ENCODE results near the gene LRRC57.

LRRC57 gene

GRCh38 chr15:42591238-42591934 is 42.8 kb upstream of the LRRC57 start:
- Histone ChIP-seq H3K4me1 (ENCODE audit: control insufficient read depth in 1 of 2, insufficient read depth in 1 of 2, low read depth in 1 of 2, low read length in 1 of 2) (no peaks in the 10 kb centered on the region), H3K27ac (no peak overlapping the region), H3K36me3 (no peaks in the 10 kb centered on the region), H3K27me3 (no peaks in the 10 kb centered on the region), H3K9me3 (no peaks in the 10 kb centered on the region), H3K4me3 (ENCODE audit: low read depth in 1 of 2, low read length in 1 of 2) (no peak overlapping the region)
- no peak for TF ChIP-seq CTCF (IDR thresholded peaks at IDR 0.05)

DNA sequence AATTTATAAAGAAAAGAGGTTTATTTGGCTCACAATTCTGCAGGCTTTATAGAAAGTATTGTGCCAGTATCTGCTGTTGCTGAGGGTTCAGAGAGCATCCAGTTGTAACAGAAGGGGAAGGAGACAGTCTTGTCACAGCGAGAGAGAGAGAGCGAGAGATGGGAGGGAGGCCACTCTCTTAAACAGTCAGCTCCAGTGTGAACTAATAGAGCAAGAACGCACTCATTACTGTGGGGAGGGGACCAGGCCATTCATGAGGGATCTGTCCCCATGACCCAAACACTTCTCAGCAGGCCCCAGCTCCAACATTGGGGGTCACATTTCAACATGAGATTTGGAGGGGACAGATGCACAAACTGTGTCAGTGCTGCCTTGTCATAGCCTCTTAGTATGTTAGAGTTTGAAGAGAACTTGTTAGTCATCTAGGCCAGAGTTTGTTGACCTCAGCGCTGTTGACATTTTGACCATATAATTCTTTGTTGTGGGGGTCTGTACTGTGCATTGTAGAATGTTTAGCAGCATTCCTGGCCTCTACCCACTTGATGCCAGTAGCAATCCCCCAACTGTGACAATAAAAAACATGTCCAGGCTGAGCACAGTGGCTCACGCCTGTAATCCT is 42.1 kb upstream of the LRRC57 start:
- H3K4me3 ChIP-seq (ENCODE audit: low read depth in 1 of 2, low read length in 1 of 2): no peak overlapping the region
- no peaks in the 10 kb centered on the region for H3K36me3 ChIP-seq
- H3K4me1 ChIP-seq (ENCODE audit: control insufficient read depth in 1 of 2, insufficient read depth in 1 of 2, low read depth in 1 of 2, low read length in 1 of 2): no peaks in the 10 kb centered on the region
- H3K9me3 ChIP-seq: no peaks in the 10 kb centered on the region
- no peak for TF ChIP-seq CTCF (IDR thresholded peaks at IDR 0.05)
- no peak overlapping the region for H3K27ac ChIP-seq
- H3K27me3 ChIP-seq: peaks cover 6% of the 10 kb centered on the region

GRCh38 chr15:42584031-42584765 is 35.6 kb upstream of the LRRC57 start:
- H3K4me1 ChIP-seq (ENCODE audit: control insufficient read depth in 1 of 2, insufficient read depth in 1 of 2, low read depth in 1 of 2, low read length in 1 of 2): peaks cover 4 to 11% of the 10 kb centered on the region in 2 experiments
- no peak overlapping the region for H3K27ac ChIP-seq

GRCh38 chr15:42582569-42583375 is 34.2 kb upstream of the LRRC57 start:
- Histone ChIP-seq H3K36me3 (no peaks in the 10 kb centered on the region), H3K4me1 (ENCODE audit: control insufficient read depth in 1 of 2, insufficient read depth in 1 of 2, low read depth in 1 of 2, low read length in 1 of 2) (peaks cover 4 to 11% of the 10 kb centered on the region in 2 experiments), H3K4me3 (ENCODE audit: low read depth in 1 of 2, low read length in 1 of 2) (no peak overlapping the region), H3K27me3 (peaks cover 74% of the 10 kb centered on the region), H3K27ac (no peak overlapping the region), H3K9me3 (no peaks in the 10 kb centered on the region)
- no peak for TF ChIP-seq CTCF (IDR thresholded peaks at IDR 0.05)

More at GRCh38 chr15:42584031-42584765, 35.6 kb upstream of the LRRC57 start:
- no peak for TF ChIP-seq CTCF (IDR thresholded peaks at IDR 0.05)
- no peak overlapping the region for H3K4me3 ChIP-seq (ENCODE audit: low read depth in 1 of 2, low read length in 1 of 2)
- no peaks in the 10 kb centered on the region for H3K9me3 ChIP-seq
- H3K27me3 ChIP-seq: peaks cover 59% of the 10 kb centered on the region
- no peaks in the 10 kb centered on the region for H3K36me3 ChIP-seq

GRCh38 chr15:42581272-42581730 is 32.7 kb upstream of the LRRC57 start:
- H3K4me1 ChIP-seq (ENCODE audit: control insufficient read depth in 1 of 2, insufficient read depth in 1 of 2, low read depth in 1 of 2, low read length in 1 of 2): peaks cover 7 to 14% of the 10 kb centered on the region in 2 experiments
- no peak for TF ChIP-seq CTCF (IDR thresholded peaks at IDR 0.05)
- no peak overlapping the region for H3K27ac ChIP-seq
- peaks cover 88% of the 10 kb centered on the region for H3K27me3 ChIP-seq
- no peaks in the 10 kb centered on the region for H3K9me3 ChIP-seq
- peak overlapping the region; percentile 51 to 60 for H3K4me3 ChIP-seq (ENCODE audit: low read depth in 1 of 2, low read length in 1 of 2)
- no peaks in the 10 kb centered on the region for H3K36me3 ChIP-seq
